ENCODE results near the gene ITPRIP.
A peak's percentile ranks its signal among the peaks of the same experiment; 100 is the strongest.

Gene ITPRIP

DNA sequence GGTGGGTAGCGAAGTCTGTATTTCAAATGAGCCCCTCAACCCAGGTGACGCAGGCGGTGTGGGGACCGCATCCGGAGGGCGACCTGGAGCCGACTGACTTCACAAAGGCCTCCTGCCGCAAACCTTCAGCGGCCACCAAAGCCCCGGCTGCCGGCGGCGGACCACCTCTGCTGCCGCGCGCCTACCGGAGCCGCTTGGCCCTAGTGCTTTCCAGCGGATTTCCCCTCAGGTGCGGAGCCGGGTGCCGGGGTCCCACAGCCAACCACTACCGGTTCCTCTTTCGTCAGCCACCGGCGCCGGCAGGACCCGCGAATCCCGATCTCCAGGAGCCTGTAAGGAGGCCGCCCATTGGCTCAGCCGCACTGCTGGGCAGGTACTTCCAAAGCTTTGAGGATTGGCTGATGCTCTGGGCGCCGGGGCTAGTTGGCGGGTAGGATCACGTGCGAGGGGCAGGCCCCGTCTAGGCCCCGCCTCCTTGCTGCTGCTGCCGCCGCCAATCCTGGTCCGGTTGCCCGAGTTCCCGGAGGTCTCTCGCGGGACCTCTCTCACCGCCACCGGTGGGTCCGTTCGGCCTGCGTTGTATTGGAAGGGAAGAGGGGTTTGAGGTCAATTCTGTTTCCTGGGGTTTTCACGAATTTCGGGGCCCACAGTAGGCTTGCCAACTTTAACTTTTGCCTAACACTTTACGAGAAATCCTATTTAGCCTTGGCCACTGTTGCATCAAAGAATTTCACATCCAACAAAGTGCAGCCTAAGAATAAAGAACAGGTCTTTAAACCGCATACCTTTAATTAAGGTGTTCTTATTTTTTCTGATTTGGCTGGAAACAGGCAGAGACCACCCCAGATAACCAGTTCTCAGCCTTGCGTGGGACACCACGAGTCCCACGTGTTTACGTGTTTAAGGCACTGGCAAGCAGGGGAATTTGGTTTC lies 69.3 kb downstream of the ITPRIP start, which contains the start of gene GSTO2:
GSTO2 (plus strand) TSS at position 472 of the 933 bp plus-strand sequence. CDS start 5,732 bp downstream, outside the sequence.
- peak within 1 kb of the TSS; percentile 58 to 97 for H3K27ac ChIP-seq
- TF ChIP-seq, protein P1, sequence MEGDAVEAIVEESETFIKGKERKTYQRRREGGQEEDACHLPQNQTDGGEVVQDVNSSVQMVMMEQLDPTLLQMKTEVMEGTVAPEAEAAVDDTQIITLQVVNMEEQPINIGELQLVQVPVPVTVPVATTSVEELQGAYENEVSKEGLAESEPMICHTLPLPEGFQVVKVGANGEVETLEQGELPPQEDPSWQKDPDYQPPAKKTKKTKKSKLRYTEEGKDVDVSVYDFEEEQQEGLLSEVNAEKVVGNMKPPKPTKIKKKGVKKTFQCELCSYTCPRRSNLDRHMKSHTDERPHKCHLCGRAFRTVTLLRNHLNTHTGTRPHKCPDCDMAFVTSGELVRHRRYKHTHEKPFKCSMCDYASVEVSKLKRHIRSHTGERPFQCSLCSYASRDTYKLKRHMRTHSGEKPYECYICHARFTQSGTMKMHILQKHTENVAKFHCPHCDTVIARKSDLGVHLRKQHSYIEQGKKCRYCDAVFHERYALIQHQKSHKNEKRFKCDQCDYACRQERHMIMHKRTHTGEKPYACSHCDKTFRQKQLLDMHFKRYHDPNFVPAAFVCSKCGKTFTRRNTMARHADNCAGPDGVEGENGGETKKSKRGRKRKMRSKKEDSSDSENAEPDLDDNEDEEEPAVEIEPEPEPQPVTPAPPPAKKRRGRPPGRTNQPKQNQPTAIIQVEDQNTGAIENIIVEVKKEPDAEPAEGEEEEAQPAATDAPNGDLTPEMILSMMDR (IDR thresholded peaks at IDR 0.05) = no peak
- peak; percentile 100 for DNase-seq (ENCODE audit: low spot score)
- peak within 1 kb of the TSS; percentile 99 for H3K4me3 ChIP-seq

DNA sequence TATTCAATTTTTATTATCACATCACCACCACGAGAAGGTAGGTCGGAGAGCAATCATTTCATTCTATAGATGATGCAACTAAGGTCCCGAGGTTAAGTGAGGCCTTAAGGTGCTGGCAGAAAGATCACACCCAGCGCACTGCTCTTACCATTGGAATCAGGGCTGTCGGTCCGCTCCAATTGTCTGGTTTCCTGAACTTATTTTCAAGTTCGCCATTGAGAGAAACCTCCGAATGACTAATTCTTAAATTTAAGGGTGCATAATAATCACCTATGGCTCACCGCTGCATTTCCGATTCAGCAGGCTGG lies 69.9 kb downstream of the ITPRIP start:
- no peak for DNase-seq (ENCODE audit: low spot score)
- TF ChIP-seq, protein P1 (IDR thresholded peaks at IDR 0.05) = no peak
- Histone ChIP-seq H3K27ac (peak overlapping the region; percentile 58 to 97), H3K4me3 (peak overlapping the region; percentile 99)

DNA sequence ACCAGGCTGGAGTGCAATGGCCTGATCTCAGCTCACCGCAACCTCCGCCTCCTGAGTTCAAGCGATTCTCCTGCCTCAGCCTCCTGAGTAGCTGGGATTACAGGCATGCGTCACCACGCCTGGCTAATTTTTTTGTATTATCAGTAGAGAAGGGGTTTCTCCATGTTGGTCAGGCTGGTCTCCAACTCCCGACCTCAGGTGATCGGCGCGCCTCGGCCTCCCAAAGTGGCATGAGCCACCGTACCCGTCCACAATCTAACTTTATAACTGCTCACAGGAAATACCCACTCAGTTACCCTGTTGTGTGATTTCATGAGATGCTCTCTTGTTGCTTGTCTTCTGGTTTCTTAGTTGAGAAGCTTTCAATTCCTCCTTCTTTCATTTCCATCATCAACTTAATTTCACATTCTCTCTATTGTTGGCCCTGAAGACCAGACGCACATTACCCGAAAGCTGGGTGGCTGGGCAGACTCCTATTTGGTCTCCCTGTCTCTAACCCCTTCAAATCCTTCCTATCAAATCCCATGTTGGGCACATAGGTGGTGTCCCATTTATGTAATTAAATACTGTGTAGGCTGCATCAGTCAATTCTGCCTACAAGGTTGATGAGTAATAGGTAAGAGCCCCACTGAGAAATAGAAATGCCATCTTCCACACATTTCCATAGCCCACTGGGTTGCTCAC lies 70.4 kb downstream of the ITPRIP start:
- no peak for DNase-seq (ENCODE audit: low spot score)
- Histone ChIP-seq H3K4me3 (peak overlapping the region; percentile 99), H3K27ac (peak overlapping the region; percentile 58 to 97)
- TF ChIP-seq, protein P1 (IDR thresholded peaks at IDR 0.05) = no peak

DNA sequence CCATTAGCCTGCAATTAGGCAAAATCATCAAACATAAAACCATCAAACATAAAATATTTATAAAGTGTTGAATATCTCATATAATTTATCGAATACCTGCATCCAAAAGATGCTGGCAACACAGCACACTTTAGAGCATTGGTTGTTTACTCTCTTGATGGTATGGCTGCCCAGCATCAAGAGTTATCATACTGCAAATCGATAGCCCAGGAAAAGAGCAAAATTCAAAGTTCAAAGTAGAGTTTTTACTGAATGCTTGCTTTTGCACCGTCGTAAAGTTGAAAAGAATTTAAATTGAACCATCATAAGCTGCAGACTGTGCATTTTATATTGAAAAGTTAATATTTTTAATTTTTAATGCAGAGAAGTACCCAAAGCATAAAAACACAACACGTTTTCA lies 73.5 kb downstream of the ITPRIP start:
- TF ChIP-seq, protein P1 (IDR thresholded peaks at IDR 0.05) = no peak
- Histone ChIP-seq H3K4me3 (no peak overlapping the region), H3K27ac (no peak overlapping the region)
- DNase-seq (ENCODE audit: low spot score) = no peak

DNA sequence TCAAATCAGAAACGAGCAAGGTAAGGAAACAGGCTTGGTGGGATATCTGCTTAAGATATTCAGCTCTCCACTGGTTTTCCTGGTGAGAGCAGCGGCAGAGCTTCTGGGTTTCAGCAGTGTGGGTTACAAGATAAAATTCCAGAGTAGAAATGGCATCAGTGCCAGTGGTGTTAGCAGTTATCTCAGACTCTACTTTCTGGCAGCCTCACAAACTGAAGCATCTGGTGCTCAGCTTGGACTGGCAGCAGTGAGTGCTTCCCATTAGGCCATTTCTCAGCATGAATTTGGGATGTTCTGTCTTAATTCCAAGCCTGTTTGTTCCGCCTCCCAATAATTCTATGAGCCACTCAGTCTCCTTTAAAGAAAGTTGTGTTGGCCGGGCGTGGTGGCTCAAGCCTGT lies 76.2 kb downstream of the ITPRIP start:
- no peak for DNase-seq (ENCODE audit: low spot score)
- Histone ChIP-seq H3K4me3 (no peak overlapping the region), H3K27ac (no peak overlapping the region)
- TF ChIP-seq, protein P1 (IDR thresholded peaks at IDR 0.05) = no peak

DNA sequence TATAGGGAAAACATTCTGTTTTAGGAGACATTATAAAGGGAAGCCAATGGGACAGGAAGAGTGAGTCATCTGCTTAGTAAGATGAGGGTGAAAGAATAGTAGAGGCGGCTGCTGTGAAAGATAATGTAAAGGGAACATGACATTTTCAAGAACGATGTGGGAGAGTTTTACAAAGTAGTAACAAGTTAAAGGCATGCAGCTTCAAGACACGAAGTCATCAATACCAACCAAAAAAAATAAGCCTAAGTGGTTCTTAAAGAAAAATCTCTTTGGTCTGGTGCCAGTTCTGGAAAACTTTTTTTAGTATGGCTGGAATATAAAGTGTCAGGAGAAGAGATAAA lies 77.5 kb downstream of the ITPRIP start:
- DNase-seq (ENCODE audit: low spot score) = no peak
- Histone ChIP-seq H3K4me3 (no peak overlapping the region), H3K27ac (peak overlapping the region; percentile 46 to 51)
- TF ChIP-seq, protein P1 (IDR thresholded peaks at IDR 0.05) = no peak
